Karpas-422 (cell line): ENCODE results near the gene CRHR1. TPM values are rescaled to one million over a fixed set of nuclear protein-coding genes. Genes with fewer than 3 reads are reported as not detected.
A peak's percentile ranks its signal among the peaks of the same experiment; 100 is the strongest.
"Not testable (repeated sequence)": the region's sequence is repeated elsewhere in the genome, so short reads cannot be mapped to it uniquely, and the experiment has no call there.

ENCODE experiments used
- DNase-seq: peaks from one replicate; pipeline ENCODE4 v3.0.0-alpha.2; 2015
- H2AFZ ChIP-seq: fragments of 200-600 bp; sonication (generic); 2 replicates; pipeline ENCODE4 v1.6.1; 2014; ENCODE audit warnings: antibody characterized with exemption, low read length, mixed read lengths
- H3K27ac ChIP-seq: fragments of 200-600 bp; sonication (generic); 2 replicates; pipeline ENCODE4 v1.5.1; 2014; ENCODE audit warnings: mild to moderate bottlenecking, low read length, moderate library complexity
- H3K27me3 ChIP-seq: fragments of 200-600 bp; sonication (generic); 2 replicates; pipeline ENCODE4 v1.6.1; 2014; ENCODE audit warnings: low read length, mixed read lengths
- H3K36me3 ChIP-seq: fragments of 200-600 bp; sonication (generic); 2 replicates; pipeline ENCODE4 v1.6.1; 2014; ENCODE audit warnings: low read length, mixed read lengths; ENCODE audit not compliant: insufficient read depth
- H3K4me1 ChIP-seq: fragments of 200-600 bp; sonication (generic); 2 replicates; pipeline ENCODE4 v1.6.1; 2014; ENCODE audit warnings: mild to moderate bottlenecking, low read length, mixed read lengths
- H3K4me2 ChIP-seq: fragments of 200-600 bp; sonication (generic); 2 replicates; pipeline ENCODE4 v1.6.1; 2014; ENCODE audit warnings: low read length, low read depth, mild to moderate bottlenecking; ENCODE audit not compliant: poor library complexity, severe bottlenecking
- H3K4me3 ChIP-seq: fragments of 200-600 bp; sonication (generic); 2 replicates; pipeline ENCODE4 v1.5.1; 2014; ENCODE audit warnings: mild to moderate bottlenecking, antibody characterized with exemption, low read length, mixed read lengths
- H3K79me2 ChIP-seq: fragments of 200-600 bp; sonication (generic); 2 replicates; pipeline ENCODE4 v1.6.1; 2014; ENCODE audit warnings: mild to moderate bottlenecking, low read length, mixed read lengths
- H3K9ac ChIP-seq: fragments of 200-600 bp; sonication (generic); 2 replicates; pipeline ENCODE4 v1.6.0; 2014; ENCODE audit warnings: low read length
- H3K9me2 ChIP-seq: fragments of 200-600 bp; sonication (generic), shearing (Covaris generic); replicated peaks from 2 replicates; pipeline ENCODE4 v1.6.0; 2014; ENCODE audit warnings: mild to moderate bottlenecking, low read length, moderate library complexity; ENCODE audit not compliant: insufficient read depth
- H3K9me3 ChIP-seq: fragments of 300-700, 200-600 bp; sonication (generic); 2 replicates; pipeline ENCODE4 v1.6.1; 2014; ENCODE audit warnings: low read length, mixed read lengths
- H4K20me1 ChIP-seq: fragments of 200-600 bp; sonication (generic); 2 replicates; pipeline ENCODE4 v1.6.1; 2014; ENCODE audit warnings: mild to moderate bottlenecking, antibody characterized with exemption, low read length, low read depth; ENCODE audit not compliant: insufficient read depth
- total RNA-seq: library from RNA; depleted of rRNA; stranded (reverse); fragments of >200 nt; shearing (Covaris generic); gene quantifications from 2 replicates; pipeline ENCODE4 v1.2.3, GENCODE V29; 2014; ENCODE audit warnings: low replicate concordance; rRNA removed

The CRHR1 gene
- total RNA-seq = not detected in 2 replicates

DNA sequence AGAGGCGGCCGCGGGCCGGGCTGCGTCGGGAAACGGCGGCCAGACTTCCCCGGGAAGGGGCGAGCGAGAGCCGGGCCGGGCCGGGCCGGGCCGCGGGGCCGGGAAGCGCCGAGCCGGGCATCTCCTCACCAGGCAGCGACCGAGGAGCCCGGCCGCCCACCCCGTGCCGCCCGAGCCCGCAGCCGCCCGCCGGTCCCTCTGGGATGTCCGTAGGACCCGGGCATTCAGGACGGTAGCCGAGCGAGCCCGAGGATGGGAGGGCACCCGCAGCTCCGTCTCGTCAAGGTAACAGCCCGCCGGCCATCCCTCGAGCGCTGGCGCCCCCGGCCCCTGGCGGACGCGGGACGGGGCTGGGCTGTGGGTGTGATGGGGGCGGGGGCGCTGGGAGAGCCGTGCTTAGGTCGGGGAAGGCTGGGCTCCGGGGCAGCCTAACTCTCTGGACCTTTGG is at the start of gene CRHR1:
Gene CRHR1, plus strand, starts transcription at position 28 of the 448 bp plus-strand sequence. Its CDS starts 225 bp downstream, at position 253.
- no peak within 1 kb of the TSS for H3K4me3 ChIP-seq
- H3K27ac ChIP-seq = no peak within 1 kb of the TSS
- no peaks in the 10 kb centered on the region for H3K4me1 ChIP-seq
- H3K9ac ChIP-seq = no peak within 1 kb of the TSS
- H3K79me2 ChIP-seq = no peaks in the 10 kb centered on the region
- H2AFZ ChIP-seq = no peak within 1 kb of the TSS
- H3K9me2 ChIP-seq = no peaks in the 10 kb centered on the region
- no peak within 1 kb of the TSS for H3K4me2 ChIP-seq
- H3K36me3 ChIP-seq = no peaks in the 10 kb centered on the region
- H3K27me3 ChIP-seq = no peaks in the 10 kb centered on the region
- H4K20me1 ChIP-seq = no peaks in the 10 kb centered on the region
- no peak for DNase-seq
- no peaks in the 10 kb centered on the region for H3K9me3 ChIP-seq

- Histone ChIP-seq H2AFZ (no peak overlapping the region), H3K79me2 (no peaks in the 10 kb centered on the region), H3K4me3 (no peak overlapping the region), H3K4me2 (no peak overlapping the region), H3K27me3 (no peaks in the 10 kb centered on the region; the same call in 1 of the 2 replicates), H4K20me1 (no peaks in the 10 kb centered on the region), H3K9ac (no peak overlapping the region), H3K4me1 (no peaks in the 10 kb centered on the region), H3K9me2 (no peaks in the 10 kb centered on the region), H3K9me3 (no peaks in the 10 kb centered on the region; the same call in 1 of the 2 replicates), H3K27ac (no peak overlapping the region), H3K36me3 (no peaks in the 10 kb centered on the region)
- DNase-seq = peak; percentile 50
Observed at GRCh38 chr17:45734598-45734997, 49.5 kb upstream of the CRHR1 start.

- H3K4me1 ChIP-seq = no peaks in the 10 kb centered on the region
- H3K9me2 ChIP-seq = no peaks in the 10 kb centered on the region
- no peaks in the 10 kb centered on the region; the same call in 1 of the 2 replicates for H3K9me3 ChIP-seq
- no peak overlapping the region for H3K27ac ChIP-seq
- no peak overlapping the region for H3K4me3 ChIP-seq
- no peaks in the 10 kb centered on the region for H3K79me2 ChIP-seq
- no peak overlapping the region for H3K4me2 ChIP-seq
- no peak overlapping the region for H2AFZ ChIP-seq
- DNase-seq = no peak
- H3K36me3 ChIP-seq = no peaks in the 10 kb centered on the region
- H4K20me1 ChIP-seq = no peaks in the 10 kb centered on the region
- no peaks in the 10 kb centered on the region; the same call in 1 of the 2 replicates for H3K27me3 ChIP-seq
- no peak overlapping the region for H3K9ac ChIP-seq
Observed at GRCh38 chr17:45735488-45735887, 48.6 kb upstream of the CRHR1 start.

- Histone ChIP-seq H3K27ac (no peak overlapping the region), H3K4me3 (no peak overlapping the region), H3K9me2 (no peaks in the 10 kb centered on the region), H3K79me2 (no peaks in the 10 kb centered on the region), H3K9me3 (no peaks in the 10 kb centered on the region), H3K36me3 (no peaks in the 10 kb centered on the region), H2AFZ (no peak overlapping the region), H3K9ac (no peak overlapping the region), H3K27me3 (no peaks in the 10 kb centered on the region; the same call in 1 of the 2 replicates), H3K4me2 (no peak overlapping the region), H3K4me1 (peaks cover 7% of the 10 kb centered on the region), H4K20me1 (no peaks in the 10 kb centered on the region)
- DNase-seq = no peak
Observed at GRCh38 chr17:45739786-45740185, 44.3 kb upstream of the CRHR1 start.

- peak; percentile 95 for DNase-seq
- Histone ChIP-seq H3K27me3 (no peaks in the 10 kb centered on the region), H4K20me1 (no peaks in the 10 kb centered on the region), H3K9me2 (no peaks in the 10 kb centered on the region), H3K9me3 (no peaks in the 10 kb centered on the region), H3K4me3 (peak overlapping the region; percentile 55), H3K4me1 (peaks cover 7% of the 10 kb centered on the region), H3K9ac (peak overlapping the region; percentile 52), H2AFZ (peak overlapping the region; percentile 70), H3K79me2 (no peaks in the 10 kb centered on the region), H3K27ac (no peak overlapping the region), H3K36me3 (no peaks in the 10 kb centered on the region), H3K4me2 (peak overlapping the region; percentile 62)
Observed at GRCh38 chr17:45740553-45741330, 43.4 kb upstream of the CRHR1 start.

DNA sequence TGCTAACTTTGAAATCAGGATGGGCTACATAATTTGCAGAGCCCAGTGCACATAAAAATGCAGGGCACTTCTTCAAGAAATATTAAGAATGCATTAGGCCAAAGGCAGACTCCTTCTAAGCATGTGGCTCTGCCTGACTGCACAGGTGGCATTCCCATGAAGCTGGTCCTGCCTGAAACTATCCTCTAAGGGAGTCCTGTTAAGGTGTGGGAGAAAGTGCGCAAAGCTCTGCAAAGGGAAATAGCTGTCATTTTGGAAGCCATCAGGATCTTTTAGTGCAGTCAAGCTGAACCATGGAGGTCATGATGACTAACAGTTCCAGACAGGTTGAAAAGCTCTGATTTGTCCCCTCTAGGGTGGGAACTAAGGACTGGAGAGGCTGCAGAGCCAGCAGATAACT is 41.9 kb upstream of the CRHR1 start:
- no peak for DNase-seq
- Histone ChIP-seq H2AFZ (no peak overlapping the region), H3K4me3 (no peak overlapping the region), H3K9me2 (no peaks in the 10 kb centered on the region), H3K27me3 (no peaks in the 10 kb centered on the region), H3K36me3 (no peaks in the 10 kb centered on the region), H4K20me1 (no peaks in the 10 kb centered on the region), H3K9me3 (no peaks in the 10 kb centered on the region), H3K27ac (no peak overlapping the region), H3K79me2 (no peaks in the 10 kb centered on the region), H3K4me1 (peaks cover 7% of the 10 kb centered on the region), H3K4me2 (no peak overlapping the region), H3K9ac (no peak overlapping the region)

DNA sequence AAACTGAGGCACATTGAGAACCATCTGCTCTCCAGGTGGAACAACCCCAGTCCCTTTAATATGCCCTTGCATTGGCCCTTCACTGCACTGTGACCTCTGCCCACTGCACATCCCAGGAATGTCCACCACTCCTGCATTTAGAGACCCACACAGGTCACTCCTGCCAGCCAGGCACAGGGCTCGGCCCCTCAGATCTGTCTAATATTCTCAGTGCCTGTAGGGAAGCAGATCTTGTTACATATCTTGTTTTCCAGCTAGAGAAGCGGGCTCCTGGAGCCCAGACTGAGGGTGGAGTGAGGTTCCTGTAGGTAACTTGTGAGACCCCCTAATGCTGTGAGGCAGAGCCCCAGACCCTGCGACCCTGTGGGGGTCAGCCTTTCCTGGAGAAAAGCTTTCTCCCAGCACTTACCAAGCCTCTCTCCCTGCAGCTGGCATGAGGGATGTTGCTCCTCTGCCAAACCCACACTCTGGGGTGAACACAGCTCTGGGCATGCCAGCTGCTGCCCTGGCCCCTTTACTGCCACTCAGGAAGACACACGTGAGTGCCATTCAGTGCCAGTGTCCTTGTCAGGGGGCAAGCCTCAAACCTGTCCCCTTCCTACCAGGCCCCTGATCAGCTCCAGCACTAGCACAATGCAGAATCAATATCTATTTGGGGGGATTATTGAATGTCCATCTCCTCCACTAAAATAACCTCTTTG is 40.3 kb upstream of the CRHR1 start:
- Histone ChIP-seq H3K4me1 (peaks cover 7% of the 10 kb centered on the region), H4K20me1 (no peaks in the 10 kb centered on the region), H2AFZ (no peak overlapping the region), H3K9me2 (no peaks in the 10 kb centered on the region), H3K4me3 (no peak overlapping the region), H3K36me3 (no peaks in the 10 kb centered on the region), H3K27me3 (no peaks in the 10 kb centered on the region), H3K4me2 (no peak overlapping the region), H3K9me3 (no peaks in the 10 kb centered on the region), H3K27ac (no peak overlapping the region), H3K9ac (no peak overlapping the region), H3K79me2 (no peaks in the 10 kb centered on the region)
- no peak for DNase-seq

- H3K27ac ChIP-seq, H3K27me3 ChIP-seq, H3K4me1 ChIP-seq, H4K20me1 ChIP-seq, H3K4me2 ChIP-seq, DNase-seq, H3K9me3 ChIP-seq, H3K9me2 ChIP-seq, H2AFZ ChIP-seq, H3K79me2 ChIP-seq, H3K9ac ChIP-seq, H3K4me3 ChIP-seq, H3K36me3 ChIP-seq: not testable (repeated sequence)
Observed at GRCh38 chr17:45744826-45745225, 39.3 kb upstream of the CRHR1 start.
